Peyer's patch (tissue), 4 donors: ENCODE data around the gene DSG3. TPM values are rescaled to one million over a fixed set of nuclear protein-coding genes. Genes with fewer than 3 reads are reported as not detected.

Experiments used
- DNase-seq, 3 donors: peaks; one replicate each; pipeline ENCODE4 v3.0.0-alpha.2; 2017 to 2019
- H3K27ac ChIP-seq, 4 donors: fragments of 200-600 bp; sonication (generic); one replicate each; pipeline ENCODE4 v1.5.1; 2016 to 2019
- H3K27me3 ChIP-seq, 2 donors: fragments of 200-600 bp; sonication (generic); one replicate each; pipeline ENCODE4 v1.5.1; 2019
- H3K36me3 ChIP-seq, 3 donors: fragments of 200-600 bp; sonication (generic); one replicate each; pipeline ENCODE4 v1.5.1; 2016 to 2019
- H3K4me1 ChIP-seq, 4 donors: fragments of 200-600 bp; sonication (generic); one replicate each; pipeline ENCODE4 v1.5.1; 2016 to 2019
- H3K4me3 ChIP-seq, 4 donors: fragments of 200-600 bp; sonication (generic); 1 replicate in 3 of 4; 2 replicates in 1 of 4; pipeline ENCODE4 v1.5.1; 2016 to 2019; ENCODE audit warnings: mild to moderate bottlenecking in 1 of 4
- H3K9me3 ChIP-seq, 4 donors: fragments of 200-600 bp; sonication (generic); one replicate each; pipeline ENCODE4 v1.5.1; 2016 to 2019; ENCODE audit warnings: mild to moderate bottlenecking in 1 of 4
- POLR2A ChIP-seq, 2 donors: fragments of 450-650 bp; IDR thresholded peaks; one replicate each; pipeline ENCODE4 v1.5.1; 2017; ENCODE audit warnings: antibody characterized with exemption in 2 of 2, mild to moderate bottlenecking in 2 of 2, moderate library complexity in 2 of 2
- total RNA-seq, 4 donors: library from RNA; depleted of rRNA; stranded (reverse); fragments of >200 nt; gene quantifications; one replicate each; pipeline ENCODE4 v1.1.0, GENCODE V29; 2016
- TF ChIP-seq, protein P1 (sequence below), 6 experiments: fragments of 450-650 bp in 4 of 6; fragments of 200-600 bp in 2 of 6; sonication (generic) in 1 of 6; IDR thresholded peaks; one replicate each; pipeline ENCODE4 v1.5.1; 2017 to 2019; ENCODE audit warnings: antibody characterized with exemption in 6 of 6, mild to moderate bottlenecking in 3 of 6, moderate library complexity in 1 of 6

DSG3 gene
- total RNA-seq, 4 donors from 2014 or later, result 3.7 to 11.4 (median 11.0) TPM; not detected in 1

DNA sequence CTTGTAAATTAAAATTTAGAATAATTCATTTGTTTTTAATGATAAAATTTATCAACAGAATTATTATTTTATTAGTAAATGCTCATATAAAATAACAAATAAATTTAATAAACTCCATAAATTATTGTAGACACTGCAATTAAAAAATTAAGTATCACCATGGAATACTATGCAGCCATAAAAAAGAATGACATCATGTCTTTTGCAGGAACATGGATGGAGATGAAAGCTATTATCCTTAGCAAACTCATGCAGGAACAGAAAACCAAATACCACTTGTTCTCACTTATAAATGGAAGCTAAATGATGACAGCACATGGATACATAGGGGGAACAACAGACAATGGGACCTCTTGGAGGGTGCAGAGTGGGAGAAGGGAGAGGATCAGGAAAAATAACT lies 29.7 kb upstream of the DSG3 start:
- H3K27ac ChIP-seq, result no peak overlapping the region

DNA sequence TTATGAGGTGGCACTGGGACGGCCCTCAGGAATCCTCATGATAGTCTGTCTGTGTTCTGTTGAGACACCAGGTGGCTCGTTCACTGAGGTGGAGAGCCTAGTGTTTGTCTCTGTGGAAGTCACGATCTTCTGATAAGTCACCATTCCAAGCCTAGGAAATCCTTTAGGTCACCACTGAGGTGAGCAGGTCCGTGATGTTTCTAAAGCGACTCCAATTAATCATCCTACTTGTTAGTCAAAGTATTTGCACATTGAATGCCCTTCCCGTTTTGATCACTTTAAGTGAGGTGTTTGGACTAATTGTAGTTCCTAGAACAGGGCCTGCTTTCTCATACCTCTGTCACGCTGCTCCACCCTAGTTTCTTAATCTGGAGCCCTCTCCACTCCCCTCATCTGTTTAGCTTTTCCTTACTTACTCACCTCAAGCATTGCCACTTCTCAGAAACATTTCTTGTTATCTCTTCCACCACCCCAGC lies 28.0 kb upstream of the DSG3 start:
- no peak overlapping the region for H3K4me3 ChIP-seq
- H3K4me1 ChIP-seq, result no peaks in the 10 kb centered on the region
- H3K27ac ChIP-seq, result no peak overlapping the region
- no peaks in the 10 kb centered on the region for H3K9me3 ChIP-seq
- TF ChIP-seq, protein P1, sequence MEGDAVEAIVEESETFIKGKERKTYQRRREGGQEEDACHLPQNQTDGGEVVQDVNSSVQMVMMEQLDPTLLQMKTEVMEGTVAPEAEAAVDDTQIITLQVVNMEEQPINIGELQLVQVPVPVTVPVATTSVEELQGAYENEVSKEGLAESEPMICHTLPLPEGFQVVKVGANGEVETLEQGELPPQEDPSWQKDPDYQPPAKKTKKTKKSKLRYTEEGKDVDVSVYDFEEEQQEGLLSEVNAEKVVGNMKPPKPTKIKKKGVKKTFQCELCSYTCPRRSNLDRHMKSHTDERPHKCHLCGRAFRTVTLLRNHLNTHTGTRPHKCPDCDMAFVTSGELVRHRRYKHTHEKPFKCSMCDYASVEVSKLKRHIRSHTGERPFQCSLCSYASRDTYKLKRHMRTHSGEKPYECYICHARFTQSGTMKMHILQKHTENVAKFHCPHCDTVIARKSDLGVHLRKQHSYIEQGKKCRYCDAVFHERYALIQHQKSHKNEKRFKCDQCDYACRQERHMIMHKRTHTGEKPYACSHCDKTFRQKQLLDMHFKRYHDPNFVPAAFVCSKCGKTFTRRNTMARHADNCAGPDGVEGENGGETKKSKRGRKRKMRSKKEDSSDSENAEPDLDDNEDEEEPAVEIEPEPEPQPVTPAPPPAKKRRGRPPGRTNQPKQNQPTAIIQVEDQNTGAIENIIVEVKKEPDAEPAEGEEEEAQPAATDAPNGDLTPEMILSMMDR (IDR thresholded peaks at IDR 0.05), result no peak
- no peak for TF ChIP-seq POLR2A (IDR thresholded peaks at IDR 0.05)
- DNase-seq, result no peak
- H3K36me3 ChIP-seq, result no peaks in the 10 kb centered on the region
- no peaks in the 10 kb centered on the region for H3K27me3 ChIP-seq

More for the DNA sequence above, 29.7 kb upstream of the DSG3 start:
- no peak overlapping the region for H3K4me3 ChIP-seq
- TF ChIP-seq, protein P1 (IDR thresholded peaks at IDR 0.05), result no peak
- no peak for TF ChIP-seq POLR2A (IDR thresholded peaks at IDR 0.05)
- no peaks in the 10 kb centered on the region for H3K4me1 ChIP-seq
- H3K36me3 ChIP-seq, result no peaks in the 10 kb centered on the region
- H3K27me3 ChIP-seq, result no peaks in the 10 kb centered on the region
- no peak for DNase-seq
- no peaks in the 10 kb centered on the region for H3K9me3 ChIP-seq

DNA sequence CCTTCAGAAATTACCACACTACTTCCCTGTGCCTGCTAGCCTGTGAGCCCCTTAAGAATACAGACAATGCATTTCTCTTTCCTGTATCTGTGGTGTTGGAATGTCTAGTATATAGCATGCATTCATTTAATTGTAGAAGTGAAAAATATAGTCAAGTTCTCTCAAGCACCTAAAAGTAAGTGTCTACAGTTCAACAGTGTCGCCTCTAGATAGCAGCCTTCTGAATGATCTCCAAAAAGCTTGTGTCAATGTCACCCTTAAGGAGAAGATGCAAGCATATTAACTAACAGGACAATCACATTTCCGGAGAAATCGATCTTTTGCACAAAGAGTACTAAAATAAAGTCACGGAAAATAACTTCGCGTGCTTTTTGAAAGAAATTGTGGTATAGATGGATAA lies 27.5 kb upstream of the DSG3 start:
- Histone ChIP-seq H3K36me3 (no peaks in the 10 kb centered on the region), H3K4me3 (no peak overlapping the region), H3K27me3 (no peaks in the 10 kb centered on the region), H3K9me3 (no peaks in the 10 kb centered on the region), H3K27ac (no peak overlapping the region), H3K4me1 (no peaks in the 10 kb centered on the region)
- no peak for TF ChIP-seq POLR2A (IDR thresholded peaks at IDR 0.05)
- TF ChIP-seq, protein P1 (IDR thresholded peaks at IDR 0.05), result no peak
- no peak for DNase-seq

DNA sequence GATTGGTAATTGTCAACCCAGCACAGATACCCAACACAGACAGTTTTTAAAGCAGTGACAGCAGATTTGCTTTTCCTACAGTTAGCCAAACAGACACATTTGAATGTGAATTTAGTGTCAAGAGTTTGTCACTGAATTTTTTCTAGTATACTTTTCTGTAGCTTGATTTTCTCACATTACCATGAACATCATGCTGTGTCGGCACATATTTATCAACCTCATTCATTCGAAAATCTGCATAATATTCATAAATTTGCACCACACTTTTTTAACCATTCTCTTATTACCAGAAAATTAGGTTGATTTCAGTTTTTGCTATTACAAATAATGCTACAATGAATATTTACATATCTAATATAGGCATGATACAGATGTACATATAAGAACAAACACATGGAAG lies 27.0 kb upstream of the DSG3 start:
- H3K27me3 ChIP-seq, result no peaks in the 10 kb centered on the region
- no peak for DNase-seq
- H3K4me3 ChIP-seq, result no peak overlapping the region
- H3K27ac ChIP-seq, result no peak overlapping the region
- H3K9me3 ChIP-seq, result no peaks in the 10 kb centered on the region
- TF ChIP-seq POLR2A (IDR thresholded peaks at IDR 0.05), result no peak
- TF ChIP-seq, protein P1 (IDR thresholded peaks at IDR 0.05), result no peak
- no peaks in the 10 kb centered on the region for H3K36me3 ChIP-seq
- H3K4me1 ChIP-seq, result no peaks in the 10 kb centered on the region

DNA sequence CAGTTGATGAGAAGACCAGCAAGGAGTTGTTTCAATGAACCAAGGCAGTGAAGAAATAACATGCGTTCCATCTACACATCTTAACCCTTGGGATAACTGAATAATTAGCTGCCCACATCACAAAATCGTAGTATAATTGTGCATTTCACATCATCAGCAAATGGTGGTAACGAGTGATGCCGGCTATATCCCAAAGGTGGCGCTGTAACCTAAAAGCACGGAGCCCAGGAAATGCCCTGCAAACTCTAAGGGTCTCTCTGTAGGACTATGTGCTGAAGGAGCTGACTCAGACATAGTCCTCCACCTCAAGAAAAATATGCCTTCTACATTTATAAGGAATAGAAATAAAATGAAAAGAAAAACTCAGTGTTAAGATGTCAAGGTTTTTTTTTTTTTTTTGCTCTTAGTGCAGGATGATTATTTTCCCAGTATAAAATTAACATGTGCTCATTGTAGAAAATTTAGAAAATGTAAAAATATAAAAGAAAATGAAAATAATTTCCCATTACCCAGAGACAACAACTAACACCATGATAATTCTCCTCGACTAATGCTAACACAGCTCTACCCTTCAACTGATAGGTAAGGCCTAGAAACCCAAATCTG lies 23.1 kb upstream of the DSG3 start:
- no peak overlapping the region for H3K27ac ChIP-seq
- no peaks in the 10 kb centered on the region for H3K4me1 ChIP-seq
- no peaks in the 10 kb centered on the region for H3K36me3 ChIP-seq
- H3K4me3 ChIP-seq, result no peak overlapping the region
- H3K27me3 ChIP-seq, result no peaks in the 10 kb centered on the region
- no peaks in the 10 kb centered on the region for H3K9me3 ChIP-seq
- TF ChIP-seq, protein P1 (IDR thresholded peaks at IDR 0.05), result peak in 4 of 6 experiments; percentile 47 to 80 (median 70)
- TF ChIP-seq POLR2A (IDR thresholded peaks at IDR 0.05), result no peak
- peak in 1 of 3 donors; percentile 72 for DNase-seq
